ENCODE measurements around the gene SGK2. TPM values are rescaled to one million over a fixed set of nuclear protein-coding genes. Genes with fewer than 3 reads are reported as not detected.
A peak's percentile ranks its signal among the peaks of the same experiment; 100 is the strongest.

The SGK2 gene
- total and polyA plus RNA-seq, 2 of the 13 experiments (the other 11 are each of a cell fraction or from before 2014, with no cell fraction given), result 6.2 to 29.4 TPM

DNA sequence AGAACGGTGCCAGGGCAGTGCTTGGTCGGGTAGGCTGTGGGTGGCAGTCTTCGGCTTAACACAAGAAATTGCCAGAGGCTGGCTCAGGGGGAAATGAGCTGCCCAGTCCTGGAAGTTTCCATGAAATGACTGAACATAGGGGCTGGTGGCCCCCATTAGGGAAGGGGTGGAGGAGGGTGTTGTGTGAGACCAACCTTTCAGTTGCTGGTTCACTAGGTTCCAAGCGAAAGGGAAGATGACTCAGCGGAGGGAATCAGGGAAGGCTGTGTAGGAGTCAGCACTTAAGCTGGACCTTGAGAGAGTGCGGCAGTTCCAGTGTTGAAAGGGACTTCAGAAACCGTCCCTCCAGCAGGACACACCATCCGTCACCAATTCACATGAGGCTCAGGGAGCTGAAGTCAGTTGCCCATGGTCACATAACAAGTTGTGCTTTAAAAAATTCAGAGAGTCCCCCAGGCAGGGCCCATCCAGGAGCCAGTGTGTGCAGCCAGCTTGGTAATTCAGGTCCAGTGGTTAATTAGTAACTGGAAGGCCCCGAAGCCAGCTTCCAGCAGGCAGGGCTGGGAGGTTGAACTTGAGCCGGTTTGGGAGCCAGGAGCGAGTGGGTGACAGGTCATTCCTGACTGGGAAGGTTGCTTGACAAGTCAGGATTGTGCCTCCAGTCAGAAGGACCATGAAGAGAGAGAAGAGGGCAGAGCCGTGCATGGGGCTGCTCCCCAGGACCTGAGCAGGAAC is at the start of gene SGK2 (continued):
- TF ChIP-seq, protein P1, sequence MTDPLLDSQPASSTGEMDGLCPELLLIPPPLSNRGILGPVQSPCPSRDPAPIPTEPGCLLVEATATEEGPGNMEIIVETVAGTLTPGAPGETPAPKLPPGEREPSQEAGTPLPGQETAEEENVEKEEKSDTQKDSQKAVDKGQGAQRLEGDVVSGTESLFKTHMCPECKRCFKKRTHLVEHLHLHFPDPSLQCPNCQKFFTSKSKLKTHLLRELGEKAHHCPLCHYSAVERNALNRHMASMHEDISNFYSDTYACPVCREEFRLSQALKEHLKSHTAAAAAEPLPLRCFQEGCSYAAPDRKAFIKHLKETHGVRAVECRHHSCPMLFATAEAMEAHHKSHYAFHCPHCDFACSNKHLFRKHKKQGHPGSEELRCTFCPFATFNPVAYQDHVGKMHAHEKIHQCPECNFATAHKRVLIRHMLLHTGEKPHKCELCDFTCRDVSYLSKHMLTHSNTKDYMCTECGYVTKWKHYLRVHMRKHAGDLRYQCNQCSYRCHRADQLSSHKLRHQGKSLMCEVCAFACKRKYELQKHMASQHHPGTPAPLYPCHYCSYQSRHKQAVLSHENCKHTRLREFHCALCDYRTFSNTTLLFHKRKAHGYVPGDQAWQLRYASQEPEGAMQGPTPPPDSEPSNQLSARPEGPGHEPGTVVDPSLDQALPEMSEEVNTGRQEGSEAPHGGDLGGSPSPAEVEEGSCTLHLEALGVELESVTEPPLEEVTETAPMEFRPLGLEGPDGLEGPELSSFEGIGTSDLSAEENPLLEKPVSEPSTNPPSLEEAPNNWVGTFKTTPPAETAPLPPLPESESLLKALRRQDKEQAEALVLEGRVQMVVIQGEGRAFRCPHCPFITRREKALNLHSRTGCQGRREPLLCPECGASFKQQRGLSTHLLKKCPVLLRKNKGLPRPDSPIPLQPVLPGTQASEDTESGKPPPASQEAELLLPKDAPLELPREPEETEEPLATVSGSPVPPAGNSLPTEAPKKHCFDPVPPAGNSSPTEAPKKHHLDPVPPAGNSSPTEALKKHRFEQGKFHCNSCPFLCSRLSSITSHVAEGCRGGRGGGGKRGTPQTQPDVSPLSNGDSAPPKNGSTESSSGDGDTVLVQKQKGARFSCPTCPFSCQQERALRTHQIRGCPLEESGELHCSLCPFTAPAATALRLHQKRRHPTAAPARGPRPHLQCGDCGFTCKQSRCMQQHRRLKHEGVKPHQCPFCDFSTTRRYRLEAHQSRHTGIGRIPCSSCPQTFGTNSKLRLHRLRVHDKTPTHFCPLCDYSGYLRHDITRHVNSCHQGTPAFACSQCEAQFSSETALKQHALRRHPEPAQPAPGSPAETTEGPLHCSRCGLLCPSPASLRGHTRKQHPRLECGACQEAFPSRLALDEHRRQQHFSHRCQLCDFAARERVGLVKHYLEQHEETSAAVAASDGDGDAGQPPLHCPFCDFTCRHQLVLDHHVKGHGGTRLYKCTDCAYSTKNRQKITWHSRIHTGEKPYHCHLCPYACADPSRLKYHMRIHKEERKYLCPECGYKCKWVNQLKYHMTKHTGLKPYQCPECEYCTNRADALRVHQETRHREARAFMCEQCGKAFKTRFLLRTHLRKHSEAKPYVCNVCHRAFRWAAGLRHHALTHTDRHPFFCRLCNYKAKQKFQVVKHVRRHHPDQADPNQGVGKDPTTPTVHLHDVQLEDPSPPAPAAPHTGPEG (CRISPR knock-in tag; IDR thresholded peaks at IDR 0.05), result peak; percentile 61; the same call in 1 of the 2 replicates
- TF ChIP-seq MAFK (conservative IDR thresholded peaks at IDR 0.05 in 1 of 2, IDR thresholded peaks at IDR 0.05 in 1 of 2; ENCODE audit: low read length in 2 of 2) (peak; percentile 87 to 96), ZNF781 (CRISPR knock-in tag; IDR thresholded peaks at IDR 0.05; ENCODE audit: borderline replicate concordance, not compliant biosample characterization) (peak; percentile 90), CCDC6 (CRISPR knock-in tag; IDR thresholded peaks at IDR 0.05) (no peak; the same call in none of the 2 replicates)
- TF ChIP-seq, protein P2, sequence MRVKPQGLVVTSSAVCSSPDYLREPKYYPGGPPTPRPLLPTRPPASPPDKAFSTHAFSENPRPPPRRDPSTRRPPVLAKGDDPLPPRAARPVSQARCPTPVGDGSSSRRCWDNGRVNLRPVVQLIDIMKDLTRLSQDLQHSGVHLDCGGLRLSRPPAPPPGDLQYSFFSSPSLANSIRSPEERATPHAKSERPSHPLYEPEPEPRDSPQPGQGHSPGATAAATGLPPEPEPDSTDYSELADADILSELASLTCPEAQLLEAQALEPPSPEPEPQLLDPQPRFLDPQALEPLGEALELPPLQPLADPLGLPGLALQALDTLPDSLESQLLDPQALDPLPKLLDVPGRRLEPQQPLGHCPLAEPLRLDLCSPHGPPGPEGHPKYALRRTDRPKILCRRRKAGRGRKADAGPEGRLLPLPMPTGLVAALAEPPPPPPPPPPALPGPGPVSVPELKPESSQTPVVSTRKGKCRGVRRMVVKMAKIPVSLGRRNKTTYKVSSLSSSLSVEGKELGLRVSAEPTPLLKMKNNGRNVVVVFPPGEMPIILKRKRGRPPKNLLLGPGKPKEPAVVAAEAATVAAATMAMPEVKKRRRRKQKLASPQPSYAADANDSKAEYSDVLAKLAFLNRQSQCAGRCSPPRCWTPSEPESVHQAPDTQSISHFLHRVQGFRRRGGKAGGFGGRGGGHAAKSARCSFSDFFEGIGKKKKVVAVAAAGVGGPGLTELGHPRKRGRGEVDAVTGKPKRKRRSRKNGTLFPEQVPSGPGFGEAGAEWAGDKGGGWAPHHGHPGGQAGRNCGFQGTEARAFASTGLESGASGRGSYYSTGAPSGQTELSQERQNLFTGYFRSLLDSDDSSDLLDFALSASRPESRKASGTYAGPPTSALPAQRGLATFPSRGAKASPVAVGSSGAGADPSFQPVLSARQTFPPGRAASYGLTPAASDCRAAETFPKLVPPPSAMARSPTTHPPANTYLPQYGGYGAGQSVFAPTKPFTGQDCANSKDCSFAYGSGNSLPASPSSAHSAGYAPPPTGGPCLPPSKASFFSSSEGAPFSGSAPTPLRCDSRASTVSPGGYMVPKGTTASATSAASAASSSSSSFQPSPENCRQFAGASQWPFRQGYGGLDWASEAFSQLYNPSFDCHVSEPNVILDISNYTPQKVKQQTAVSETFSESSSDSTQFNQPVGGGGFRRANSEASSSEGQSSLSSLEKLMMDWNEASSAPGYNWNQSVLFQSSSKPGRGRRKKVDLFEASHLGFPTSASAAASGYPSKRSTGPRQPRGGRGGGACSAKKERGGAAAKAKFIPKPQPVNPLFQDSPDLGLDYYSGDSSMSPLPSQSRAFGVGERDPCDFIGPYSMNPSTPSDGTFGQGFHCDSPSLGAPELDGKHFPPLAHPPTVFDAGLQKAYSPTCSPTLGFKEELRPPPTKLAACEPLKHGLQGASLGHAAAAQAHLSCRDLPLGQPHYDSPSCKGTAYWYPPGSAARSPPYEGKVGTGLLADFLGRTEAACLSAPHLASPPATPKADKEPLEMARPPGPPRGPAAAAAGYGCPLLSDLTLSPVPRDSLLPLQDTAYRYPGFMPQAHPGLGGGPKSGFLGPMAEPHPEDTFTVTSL (CRISPR knock-in tag; IDR thresholded peaks at IDR 0.05; ENCODE audit: borderline replicate concordance), result peak; percentile 73
- TF ChIP-seq, protein P3, sequence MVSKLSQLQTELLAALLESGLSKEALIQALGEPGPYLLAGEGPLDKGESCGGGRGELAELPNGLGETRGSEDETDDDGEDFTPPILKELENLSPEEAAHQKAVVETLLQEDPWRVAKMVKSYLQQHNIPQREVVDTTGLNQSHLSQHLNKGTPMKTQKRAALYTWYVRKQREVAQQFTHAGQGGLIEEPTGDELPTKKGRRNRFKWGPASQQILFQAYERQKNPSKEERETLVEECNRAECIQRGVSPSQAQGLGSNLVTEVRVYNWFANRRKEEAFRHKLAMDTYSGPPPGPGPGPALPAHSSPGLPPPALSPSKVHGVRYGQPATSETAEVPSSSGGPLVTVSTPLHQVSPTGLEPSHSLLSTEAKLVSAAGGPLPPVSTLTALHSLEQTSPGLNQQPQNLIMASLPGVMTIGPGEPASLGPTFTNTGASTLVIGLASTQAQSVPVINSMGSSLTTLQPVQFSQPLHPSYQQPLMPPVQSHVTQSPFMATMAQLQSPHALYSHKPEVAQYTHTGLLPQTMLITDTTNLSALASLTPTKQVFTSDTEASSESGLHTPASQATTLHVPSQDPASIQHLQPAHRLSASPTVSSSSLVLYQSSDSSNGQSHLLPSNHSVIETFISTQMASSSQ (IDR thresholded peaks at IDR 0.05; ENCODE audit: low read depth), result peak; percentile 99
- TF ChIP-seq, protein P3 (CRISPR knock-in tag; IDR thresholded peaks at IDR 0.05; ENCODE audit: borderline replicate concordance), result peak; percentile 100
- TF ChIP-seq, protein P4, sequence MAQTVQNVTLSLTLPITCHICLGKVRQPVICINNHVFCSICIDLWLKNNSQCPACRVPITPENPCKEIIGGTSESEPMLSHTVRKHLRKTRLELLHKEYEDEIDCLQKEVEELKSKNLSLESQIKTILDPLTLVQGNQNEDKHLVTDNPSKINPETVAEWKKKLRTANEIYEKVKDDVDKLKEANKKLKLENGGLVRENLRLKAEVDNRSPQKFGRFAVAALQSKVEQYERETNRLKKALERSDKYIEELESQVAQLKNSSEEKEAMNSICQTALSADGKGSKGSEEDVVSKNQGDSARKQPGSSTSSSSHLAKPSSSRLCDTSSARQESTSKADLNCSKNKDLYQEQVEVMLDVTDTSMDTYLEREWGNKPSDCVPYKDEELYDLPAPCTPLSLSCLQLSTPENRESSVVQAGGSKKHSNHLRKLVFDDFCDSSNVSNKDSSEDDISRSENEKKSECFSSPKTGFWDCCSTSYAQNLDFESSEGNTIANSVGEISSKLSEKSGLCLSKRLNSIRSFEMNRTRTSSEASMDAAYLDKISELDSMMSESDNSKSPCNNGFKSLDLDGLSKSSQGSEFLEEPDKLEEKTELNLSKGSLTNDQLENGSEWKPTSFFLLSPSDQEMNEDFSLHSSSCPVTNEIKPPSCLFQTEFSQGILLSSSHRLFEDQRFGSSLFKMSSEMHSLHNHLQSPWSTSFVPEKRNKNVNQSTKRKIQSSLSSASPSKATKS (CRISPR knock-in tag; IDR thresholded peaks at IDR 0.05), result 0 out of 2 replicates have a peak, but pooled peaks have one; percentile 26

All from HepG2 (cell line).